ENCODE data around the gene FCRL1. TPM values are rescaled to one million over a fixed set of nuclear protein-coding genes. Genes with fewer than 3 reads are reported as not detected.

The FCRL1 gene
- total RNA-seq, 2 donors from 2014 or later = 0.07 TPM; not detected in 1

DNA sequence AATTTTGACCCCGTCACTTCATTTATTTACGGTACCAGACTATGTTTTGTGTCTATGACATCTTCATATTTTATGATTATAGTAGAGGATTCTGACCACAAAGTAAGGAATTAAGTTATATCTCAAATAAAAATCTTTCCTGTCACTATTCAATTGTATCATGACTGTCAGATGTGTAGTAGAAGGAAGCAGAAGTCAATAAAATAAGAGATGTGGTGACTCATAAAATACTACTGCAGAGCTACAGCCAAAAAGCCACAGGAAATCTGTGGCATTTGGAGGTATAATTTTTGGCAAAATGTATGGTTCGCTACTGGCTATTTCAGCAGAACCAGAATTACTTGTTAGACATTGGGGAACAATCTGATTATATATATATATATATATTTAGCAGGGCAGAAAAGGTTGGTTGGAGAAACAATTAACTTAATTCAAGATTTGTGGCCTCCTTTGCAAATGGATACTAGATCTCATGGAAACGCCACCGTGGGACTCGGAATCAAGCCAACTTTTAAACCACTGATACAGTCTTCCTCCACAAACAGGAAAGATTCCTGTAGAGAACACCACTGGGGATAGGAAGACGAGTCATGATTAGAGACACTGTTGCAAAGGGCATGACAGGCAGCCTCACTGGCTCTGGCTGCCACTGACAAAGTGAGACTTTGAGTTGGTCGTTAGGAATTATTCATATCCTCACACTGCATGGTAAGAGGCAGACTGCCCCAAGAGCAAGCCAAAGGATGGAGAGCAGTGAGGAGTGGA lies 48.1 kb downstream of the FCRL1 start:
- intact Hi-C loops (cut with DNase I) = loop anchor here (10.0 kb wide), 1 partner anchor 173 kb away; no protein-coding TSS in a partner anchor
- H3K27ac ChIP-seq = no peak overlapping the region
- TF ChIP-seq CTCF (IDR thresholded peaks at IDR 0.05) = no peak

DNA sequence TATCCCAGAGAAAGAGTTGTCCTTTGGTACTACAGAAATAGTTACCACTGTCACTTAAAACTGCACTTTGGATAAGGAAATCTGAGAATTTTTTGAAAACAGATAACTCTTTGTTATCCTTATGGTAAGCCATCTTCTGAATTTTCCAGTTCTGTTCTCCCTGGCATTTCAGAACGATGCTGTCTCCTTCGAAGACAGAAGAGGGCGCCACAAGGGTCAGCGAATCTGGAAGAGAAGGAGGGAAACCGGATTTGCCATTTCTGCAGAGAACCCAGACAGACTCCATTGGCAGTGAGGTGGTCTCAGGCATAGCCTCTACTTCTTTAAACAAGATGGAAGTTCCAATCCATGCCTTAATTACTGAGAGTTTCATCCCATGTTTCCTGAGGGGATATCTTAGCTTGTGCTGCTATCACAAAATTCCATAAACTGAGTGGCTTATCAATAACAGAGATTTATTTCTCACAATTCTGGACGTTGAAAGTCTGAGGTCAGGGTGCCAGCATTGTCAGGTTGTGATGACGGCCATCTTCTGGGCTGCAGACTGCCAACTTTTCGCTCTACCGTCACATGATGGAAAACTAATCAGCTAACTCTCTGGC lies 49.4 kb downstream of the FCRL1 start:
- Histone ChIP-seq H3K9me3 (no peaks in the 10 kb centered on the region), H3K27me3 (no peaks in the 10 kb centered on the region), H3K9ac (ENCODE audit: low read depth in 2 of 2, low read length in 2 of 2) (no peak overlapping the region), H3K4me3 (no peak overlapping the region), H3K36me3 (no peaks in the 10 kb centered on the region), H3K27ac (no peak overlapping the region), H3K4me1 (no peaks in the 10 kb centered on the region)
- TF ChIP-seq CTCF (IDR thresholded peaks at IDR 0.05) = peak; percentile 30
- peak; percentile 36 for DNase-seq
- intact Hi-C loops (cut with DNase I) = loop anchor here (10.0 kb wide), 1 partner anchor 174 kb away; no protein-coding TSS in a partner anchor

More for the DNA sequence above, 48.1 kb downstream of the FCRL1 start:
- Histone ChIP-seq H3K9me3 (no peaks in the 10 kb centered on the region), H3K4me1 (peaks cover 2% of the 10 kb centered on the region), H3K4me3 (no peak overlapping the region), H3K9ac (ENCODE audit: low read depth in 2 of 2, low read length in 2 of 2) (no peak overlapping the region), H3K27me3 (no peaks in the 10 kb centered on the region), H3K36me3 (no peaks in the 10 kb centered on the region)
- no peak for DNase-seq

- Histone ChIP-seq H3K4me1 (no peaks in the 10 kb centered on the region), H3K9ac (ENCODE audit: low read depth in 2 of 2, low read length in 2 of 2) (no peak overlapping the region), H3K9me3 (no peaks in the 10 kb centered on the region), H3K4me3 (no peak overlapping the region), H3K36me3 (no peaks in the 10 kb centered on the region), H3K27ac (no peak overlapping the region), H3K27me3 (no peaks in the 10 kb centered on the region)
- no peak for DNase-seq
- intact Hi-C loops (cut with DNase I) = no loop called here
- TF ChIP-seq CTCF (IDR thresholded peaks at IDR 0.05) = no peak
These were observed 53.1 kb downstream of the FCRL1 start for GRCh38 chr1:157766792-157767191.

DNA sequence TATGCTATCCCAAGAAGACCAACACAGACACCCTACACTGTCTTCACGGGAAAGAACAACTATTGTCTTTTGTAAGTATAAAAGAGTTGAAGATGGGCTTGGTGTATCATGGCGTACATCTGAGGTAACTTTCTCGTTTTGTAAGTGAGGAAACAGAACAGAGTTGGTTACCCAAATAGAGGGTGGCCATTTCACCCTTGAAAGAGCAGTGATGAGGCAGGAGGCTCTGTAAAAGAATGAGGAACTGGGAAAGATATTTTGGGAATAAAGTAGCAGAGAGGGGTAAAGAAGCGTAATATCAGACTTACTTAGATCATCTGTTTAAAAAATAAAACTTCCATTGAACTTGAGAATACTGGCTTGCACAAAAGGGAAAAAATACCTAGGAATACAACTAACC lies 61.9 kb downstream of the FCRL1 start:
- H3K4me3 ChIP-seq = no peak overlapping the region
- H3K9ac ChIP-seq (ENCODE audit: low read depth in 2 of 2, low read length in 2 of 2) = no peak overlapping the region
- TF ChIP-seq CTCF (IDR thresholded peaks at IDR 0.05) = no peak
- H3K27ac ChIP-seq = no peak overlapping the region
- H3K4me1 ChIP-seq = no peaks in the 10 kb centered on the region
- DNase-seq = no peak
- no peaks in the 10 kb centered on the region for H3K36me3 ChIP-seq
- H3K9me3 ChIP-seq = no peaks in the 10 kb centered on the region
- intact Hi-C loops (cut with DNase I) = no loop called here
- no peaks in the 10 kb centered on the region for H3K27me3 ChIP-seq

DNA sequence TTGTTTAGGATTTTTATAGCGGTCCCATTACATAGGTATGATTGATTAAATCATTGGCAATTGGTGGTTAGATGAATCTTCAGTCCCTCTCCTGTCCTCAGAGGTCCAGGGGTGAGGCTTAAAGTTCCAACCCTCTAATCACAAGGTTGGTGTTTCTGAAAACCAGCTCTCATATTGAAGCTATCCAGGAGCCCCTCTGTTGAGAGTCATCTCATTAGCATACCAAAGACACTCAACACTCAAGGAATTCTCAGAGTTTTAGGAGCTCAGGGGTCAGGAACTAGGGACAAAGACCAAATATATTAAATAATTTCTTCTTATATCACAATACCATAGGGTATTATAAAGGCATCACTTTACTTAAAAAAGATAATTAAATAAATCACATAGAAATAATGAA lies 66.3 kb downstream of the FCRL1 start:
- H3K36me3 ChIP-seq = no peaks in the 10 kb centered on the region
- no peaks in the 10 kb centered on the region for H3K9me3 ChIP-seq
- TF ChIP-seq CTCF (IDR thresholded peaks at IDR 0.05) = no peak
- no peak overlapping the region for H3K4me3 ChIP-seq
- intact Hi-C loops (cut with DNase I) = no loop called here
- DNase-seq = no peak
- H3K27ac ChIP-seq = no peak overlapping the region
- no peak overlapping the region for H3K9ac ChIP-seq (ENCODE audit: low read depth in 2 of 2, low read length in 2 of 2)
- no peaks in the 10 kb centered on the region for H3K4me1 ChIP-seq
- no peaks in the 10 kb centered on the region for H3K27me3 ChIP-seq
